Liver (tissue), 3 donors: ENCODE measurements around the gene CDK2AP2.

Experiments used
- FOXA1 ChIP-seq: IDR thresholded peaks from 2 replicates; pipeline ENCODE4 v1.6.1; 2016; ENCODE audit warnings: antibody characterized with exemption
- GABPA ChIP-seq, 2 donors: IDR thresholded peaks in 1 of 2; conservative IDR thresholded peaks in 1 of 2; 2 replicates each; pipeline ENCODE4 v1.6.1; 2016; ENCODE audit warnings: antibody characterized with exemption in 2 of 2, mild to moderate bottlenecking in 1 of 2, moderate library complexity in 1 of 2
- JUND ChIP-seq, 2 donors: IDR thresholded peaks; 2 replicates each; pipeline ENCODE4 v1.6.1; 2016; ENCODE audit warnings: antibody characterized with exemption in 2 of 2
- RAD21 ChIP-seq, 2 donors: IDR thresholded peaks; 2 replicates each; pipeline ENCODE4 v1.6.1; 2016; ENCODE audit warnings: antibody characterized with exemption in 2 of 2, mild to moderate bottlenecking in 2 of 2
- SP1 ChIP-seq: IDR thresholded peaks from 2 replicates; pipeline ENCODE4 v1.6.1; 2018; ENCODE audit warnings: antibody characterized with exemption, mild to moderate bottlenecking
- TAF1 ChIP-seq: conservative IDR thresholded peaks from 2 replicates; pipeline ENCODE4 v1.6.1; 2016; ENCODE audit warnings: antibody characterized with exemption, mild to moderate bottlenecking
- YY1 ChIP-seq: IDR thresholded peaks from 2 replicates; pipeline ENCODE4 v1.6.1; 2016; ENCODE audit warnings: antibody characterized with exemption, mild to moderate bottlenecking
- TF ChIP-seq, protein P1 (sequence below): fragments of 150-350 bp; IDR thresholded peaks from 2 replicates; pipeline ENCODE4 v1.5.1; 2017; ENCODE audit warnings: improper control_type of control experiment, low read depth, low read length; ENCODE audit not compliant: missing input control
- TF ChIP-seq, protein P2 (sequence below): IDR thresholded peaks from 2 replicates; pipeline ENCODE4 v1.6.1; 2016; ENCODE audit warnings: antibody characterized with exemption, mild to moderate bottlenecking
- TF ChIP-seq, protein P3 (sequence below): IDR thresholded peaks from 2 replicates; pipeline ENCODE4 v1.6.1; 2016; ENCODE audit warnings: antibody characterized with exemption
- donor health status: healthy.
- donor health status: healthy.

DNA sequence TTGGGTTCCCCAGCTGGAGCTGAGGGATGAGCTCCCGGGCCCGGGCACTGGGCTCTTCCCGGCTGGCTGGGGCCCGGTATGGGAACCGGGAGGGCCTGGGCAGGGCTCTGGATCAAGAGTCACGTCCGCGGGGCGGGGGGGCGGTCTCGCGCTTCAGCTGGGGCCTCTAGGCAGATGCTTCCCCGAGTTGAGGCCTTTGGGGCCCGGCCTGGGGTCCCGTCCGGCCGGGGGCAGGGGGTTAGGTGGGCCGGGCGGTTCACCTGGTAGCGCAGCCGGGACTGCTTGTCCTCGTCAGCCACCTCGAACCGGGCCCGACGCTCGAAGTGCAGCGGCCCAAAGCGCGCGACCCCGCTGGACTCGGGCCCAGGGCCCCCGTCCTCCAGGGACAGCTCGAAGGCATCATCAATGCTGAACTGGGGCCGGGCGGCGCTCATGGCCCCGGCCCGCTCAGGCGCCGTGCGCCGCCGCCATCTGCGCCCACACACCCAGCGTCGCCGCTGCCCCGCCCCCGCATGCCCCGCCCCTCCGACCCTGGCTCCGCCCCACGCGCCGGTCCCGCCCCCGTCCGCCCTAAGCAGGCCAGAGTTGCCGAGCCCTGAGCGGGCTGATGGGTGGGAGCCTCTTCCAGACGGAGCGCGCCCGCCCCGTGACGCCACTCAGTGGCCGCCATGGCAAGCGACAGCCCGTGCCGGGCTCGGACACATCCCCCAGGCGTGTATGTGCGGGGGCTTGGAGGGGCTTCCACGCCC is 39.0 kb downstream of the CDK2AP2 start, which contains the start of gene TMEM134:
- TF ChIP-seq JUND (IDR thresholded peaks at IDR 0.05) (no peak), SP1 (peak; percentile 52), TAF1 (no peak), GABPA (IDR thresholded peaks at IDR 0.05 in 1 of 2, conservative IDR thresholded peaks at IDR 0.05 in 1 of 2) (no peak), YY1 (peak; percentile 94), RAD21 (IDR thresholded peaks at IDR 0.05) (peak; percentile 59 to 76), FOXA1 (no peak)
- TF ChIP-seq, protein P1, sequence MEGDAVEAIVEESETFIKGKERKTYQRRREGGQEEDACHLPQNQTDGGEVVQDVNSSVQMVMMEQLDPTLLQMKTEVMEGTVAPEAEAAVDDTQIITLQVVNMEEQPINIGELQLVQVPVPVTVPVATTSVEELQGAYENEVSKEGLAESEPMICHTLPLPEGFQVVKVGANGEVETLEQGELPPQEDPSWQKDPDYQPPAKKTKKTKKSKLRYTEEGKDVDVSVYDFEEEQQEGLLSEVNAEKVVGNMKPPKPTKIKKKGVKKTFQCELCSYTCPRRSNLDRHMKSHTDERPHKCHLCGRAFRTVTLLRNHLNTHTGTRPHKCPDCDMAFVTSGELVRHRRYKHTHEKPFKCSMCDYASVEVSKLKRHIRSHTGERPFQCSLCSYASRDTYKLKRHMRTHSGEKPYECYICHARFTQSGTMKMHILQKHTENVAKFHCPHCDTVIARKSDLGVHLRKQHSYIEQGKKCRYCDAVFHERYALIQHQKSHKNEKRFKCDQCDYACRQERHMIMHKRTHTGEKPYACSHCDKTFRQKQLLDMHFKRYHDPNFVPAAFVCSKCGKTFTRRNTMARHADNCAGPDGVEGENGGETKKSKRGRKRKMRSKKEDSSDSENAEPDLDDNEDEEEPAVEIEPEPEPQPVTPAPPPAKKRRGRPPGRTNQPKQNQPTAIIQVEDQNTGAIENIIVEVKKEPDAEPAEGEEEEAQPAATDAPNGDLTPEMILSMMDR = peak; percentile 39
- TF ChIP-seq, protein P2, sequence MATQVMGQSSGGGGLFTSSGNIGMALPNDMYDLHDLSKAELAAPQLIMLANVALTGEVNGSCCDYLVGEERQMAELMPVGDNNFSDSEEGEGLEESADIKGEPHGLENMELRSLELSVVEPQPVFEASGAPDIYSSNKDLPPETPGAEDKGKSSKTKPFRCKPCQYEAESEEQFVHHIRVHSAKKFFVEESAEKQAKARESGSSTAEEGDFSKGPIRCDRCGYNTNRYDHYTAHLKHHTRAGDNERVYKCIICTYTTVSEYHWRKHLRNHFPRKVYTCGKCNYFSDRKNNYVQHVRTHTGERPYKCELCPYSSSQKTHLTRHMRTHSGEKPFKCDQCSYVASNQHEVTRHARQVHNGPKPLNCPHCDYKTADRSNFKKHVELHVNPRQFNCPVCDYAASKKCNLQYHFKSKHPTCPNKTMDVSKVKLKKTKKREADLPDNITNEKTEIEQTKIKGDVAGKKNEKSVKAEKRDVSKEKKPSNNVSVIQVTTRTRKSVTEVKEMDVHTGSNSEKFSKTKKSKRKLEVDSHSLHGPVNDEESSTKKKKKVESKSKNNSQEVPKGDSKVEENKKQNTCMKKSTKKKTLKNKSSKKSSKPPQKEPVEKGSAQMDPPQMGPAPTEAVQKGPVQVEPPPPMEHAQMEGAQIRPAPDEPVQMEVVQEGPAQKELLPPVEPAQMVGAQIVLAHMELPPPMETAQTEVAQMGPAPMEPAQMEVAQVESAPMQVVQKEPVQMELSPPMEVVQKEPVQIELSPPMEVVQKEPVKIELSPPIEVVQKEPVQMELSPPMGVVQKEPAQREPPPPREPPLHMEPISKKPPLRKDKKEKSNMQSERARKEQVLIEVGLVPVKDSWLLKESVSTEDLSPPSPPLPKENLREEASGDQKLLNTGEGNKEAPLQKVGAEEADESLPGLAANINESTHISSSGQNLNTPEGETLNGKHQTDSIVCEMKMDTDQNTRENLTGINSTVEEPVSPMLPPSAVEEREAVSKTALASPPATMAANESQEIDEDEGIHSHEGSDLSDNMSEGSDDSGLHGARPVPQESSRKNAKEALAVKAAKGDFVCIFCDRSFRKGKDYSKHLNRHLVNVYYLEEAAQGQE = no peak
- TF ChIP-seq, protein P3, sequence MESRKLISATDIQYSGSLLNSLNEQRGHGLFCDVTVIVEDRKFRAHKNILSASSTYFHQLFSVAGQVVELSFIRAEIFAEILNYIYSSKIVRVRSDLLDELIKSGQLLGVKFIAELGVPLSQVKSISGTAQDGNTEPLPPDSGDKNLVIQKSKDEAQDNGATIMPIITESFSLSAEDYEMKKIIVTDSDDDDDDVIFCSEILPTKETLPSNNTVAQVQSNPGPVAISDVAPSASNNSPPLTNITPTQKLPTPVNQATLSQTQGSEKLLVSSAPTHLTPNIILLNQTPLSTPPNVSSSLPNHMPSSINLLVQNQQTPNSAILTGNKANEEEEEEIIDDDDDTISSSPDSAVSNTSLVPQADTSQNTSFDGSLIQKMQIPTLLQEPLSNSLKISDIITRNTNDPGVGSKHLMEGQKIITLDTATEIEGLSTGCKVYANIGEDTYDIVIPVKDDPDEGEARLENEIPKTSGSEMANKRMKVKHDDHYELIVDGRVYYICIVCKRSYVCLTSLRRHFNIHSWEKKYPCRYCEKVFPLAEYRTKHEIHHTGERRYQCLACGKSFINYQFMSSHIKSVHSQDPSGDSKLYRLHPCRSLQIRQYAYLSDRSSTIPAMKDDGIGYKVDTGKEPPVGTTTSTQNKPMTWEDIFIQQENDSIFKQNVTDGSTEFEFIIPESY = no peak
